HUES48 (cell line): ENCODE results near the gene AGPAT4.
A peak's percentile ranks its signal among the peaks of the same experiment; 100 is the strongest.

ENCODE experiments used
- H3K27ac ChIP-seq: one replicate; pipeline ENCODE4 v1.7.0; 2013; ENCODE audit warnings: low read depth, low read length, inconsistent platforms
- H3K27me3 ChIP-seq: 2 replicates; pipeline ENCODE4 v1.6.1; 2013; ENCODE audit warnings: mild to moderate bottlenecking, low read length; ENCODE audit not compliant: control insufficient read depth, insufficient read depth
- H3K36me3 ChIP-seq: 2 replicates; pipeline ENCODE4 v1.6.1; 2013; ENCODE audit warnings: low read length; ENCODE audit not compliant: control insufficient read depth, insufficient read depth
- H3K4me1 ChIP-seq: 2 replicates; pipeline ENCODE4 v1.6.1; 2013; ENCODE audit warnings: mild to moderate bottlenecking, low read length; ENCODE audit not compliant: control insufficient read depth, insufficient read depth
- H3K4me3 ChIP-seq: 2 replicates; pipeline ENCODE4 v1.5.1; 2013; ENCODE audit warnings: mild to moderate bottlenecking, low read depth, low read length
- H3K9ac ChIP-seq: 2 replicates; pipeline ENCODE4 v1.6.1; 2013; ENCODE audit warnings: mild to moderate bottlenecking, low read depth, low read length, moderate library complexity
- H3K9me3 ChIP-seq: 2 replicates; pipeline ENCODE4 v1.6.1; 2013; ENCODE audit warnings: low read length; ENCODE audit not compliant: control insufficient read depth, insufficient read depth

AGPAT4 gene

DNA sequence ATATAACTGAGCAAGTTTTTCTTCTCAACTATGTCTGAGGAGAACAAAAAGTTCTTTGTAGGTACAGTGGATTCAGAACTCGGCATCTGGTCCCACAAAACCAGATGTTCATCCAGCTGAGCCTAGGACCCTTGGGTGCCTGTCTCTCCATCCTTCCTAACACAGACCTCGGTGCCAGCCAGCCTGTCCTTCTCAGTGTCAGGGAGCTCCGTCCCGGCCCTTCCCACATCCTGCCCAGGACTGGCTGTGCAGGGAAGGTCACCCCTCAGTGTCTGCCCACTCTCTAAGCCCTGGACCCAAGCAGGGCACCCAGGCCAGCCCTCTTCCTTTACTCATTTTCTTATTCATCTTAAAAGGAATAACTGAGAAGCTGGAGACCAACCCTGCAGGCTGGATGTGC lies 32.0 kb upstream of the AGPAT4 start:
- Histone ChIP-seq H3K9me3 (no peaks in the 10 kb centered on the region), H3K4me3 (no peak overlapping the region), H3K27ac (no peak overlapping the region), H3K27me3 (no peaks in the 10 kb centered on the region), H3K36me3 (no peaks in the 10 kb centered on the region), H3K4me1 (no peaks in the 10 kb centered on the region), H3K9ac (no peak overlapping the region)

DNA sequence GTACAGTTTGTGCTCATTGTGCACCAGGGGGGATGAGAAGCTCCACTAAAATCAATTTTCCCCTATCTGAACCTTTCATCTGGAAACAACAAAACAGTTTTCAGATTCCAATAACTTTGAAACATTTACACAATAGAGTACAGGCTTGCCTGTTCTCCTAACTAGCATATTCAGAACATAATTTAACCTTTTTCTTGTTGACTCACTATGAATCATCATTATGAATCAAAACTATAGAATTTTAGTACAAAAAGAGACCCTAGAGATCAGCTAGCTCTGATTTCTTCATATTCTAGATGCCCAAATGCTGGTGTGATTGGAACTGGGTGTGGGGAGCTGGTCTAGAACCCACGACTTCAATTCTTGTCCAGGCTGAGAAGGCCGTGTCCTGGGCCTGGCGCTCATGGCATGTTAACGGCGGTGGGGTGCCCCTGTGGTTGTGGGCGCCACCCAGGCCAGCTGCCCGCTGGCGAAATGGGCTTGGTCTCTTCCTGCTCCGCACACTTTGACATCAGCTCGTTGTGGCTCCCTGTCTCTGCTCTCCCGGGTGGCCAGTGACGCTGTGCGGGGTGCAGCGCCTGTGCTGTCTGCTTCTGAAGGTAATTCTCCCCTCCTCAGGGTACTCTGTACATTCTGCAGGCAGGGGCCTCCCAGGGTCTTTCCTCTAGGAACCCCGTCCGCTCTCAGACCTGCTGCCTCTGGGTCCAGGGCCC lies 29.9 kb upstream of the AGPAT4 start:
- H3K27me3 ChIP-seq = no peaks in the 10 kb centered on the region
- H3K36me3 ChIP-seq = no peaks in the 10 kb centered on the region
- H3K4me3 ChIP-seq = no peak overlapping the region
- peaks cover 3% of the 10 kb centered on the region; the same call in 1 of the 2 replicates for H3K4me1 ChIP-seq
- no peak overlapping the region for H3K9ac ChIP-seq
- H3K9me3 ChIP-seq = peaks cover 1% of the 10 kb centered on the region; the same call in 1 of the 2 replicates
- H3K27ac ChIP-seq = no peak overlapping the region

DNA sequence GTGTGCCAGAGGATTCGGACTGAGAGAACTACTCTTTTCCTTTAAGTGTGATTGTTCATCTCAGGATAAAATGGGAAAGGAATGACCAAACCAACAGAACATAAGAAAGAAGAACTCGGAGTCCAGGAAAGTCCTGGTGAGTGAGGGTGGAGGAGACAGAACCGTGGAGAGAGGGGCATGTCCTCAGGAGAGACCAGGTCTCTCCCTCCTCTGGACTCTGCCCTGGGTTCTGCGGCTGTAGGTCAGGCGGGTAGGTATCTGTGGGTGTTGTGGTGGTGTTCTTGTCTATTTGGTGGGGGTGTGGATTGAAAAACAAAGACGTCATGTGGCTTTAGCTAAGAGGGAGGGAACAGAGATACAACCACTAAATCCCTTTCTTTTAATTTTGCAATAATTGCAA lies 29.1 kb upstream of the AGPAT4 start:
- Histone ChIP-seq H3K27me3 (no peaks in the 10 kb centered on the region), H3K4me3 (no peak overlapping the region), H3K4me1 (peaks cover 3% of the 10 kb centered on the region; the same call in 1 of the 2 replicates), H3K9ac (no peak overlapping the region), H3K27ac (no peak overlapping the region), H3K9me3 (peaks cover 6% of the 10 kb centered on the region), H3K36me3 (no peaks in the 10 kb centered on the region)

DNA sequence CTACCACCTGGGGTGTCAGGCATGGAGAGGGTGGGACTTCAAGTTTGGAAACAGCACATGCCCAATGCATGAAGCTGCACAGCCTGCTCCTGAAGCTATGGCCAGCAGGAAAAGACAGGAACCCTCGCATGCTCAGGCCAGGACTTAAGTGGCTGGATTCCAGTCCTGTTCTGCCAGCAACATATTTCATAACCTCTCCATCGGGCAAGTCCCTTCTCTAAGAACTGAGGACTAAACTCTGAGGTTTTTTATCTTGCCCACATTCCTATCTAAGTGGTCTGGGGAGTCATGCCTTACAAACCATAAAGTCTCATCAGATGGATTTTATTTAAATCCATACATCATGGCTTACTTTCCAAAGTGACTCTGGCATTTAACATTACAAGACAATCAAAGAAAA lies 27.5 kb upstream of the AGPAT4 start:
- Histone ChIP-seq H3K4me3 (no peak overlapping the region), H3K9me3 (peaks cover 22% of the 10 kb centered on the region), H3K36me3 (no peaks in the 10 kb centered on the region), H3K9ac (no peak overlapping the region), H3K4me1 (peaks cover 3% of the 10 kb centered on the region; the same call in 1 of the 2 replicates), H3K27ac (no peak overlapping the region), H3K27me3 (no peaks in the 10 kb centered on the region)

DNA sequence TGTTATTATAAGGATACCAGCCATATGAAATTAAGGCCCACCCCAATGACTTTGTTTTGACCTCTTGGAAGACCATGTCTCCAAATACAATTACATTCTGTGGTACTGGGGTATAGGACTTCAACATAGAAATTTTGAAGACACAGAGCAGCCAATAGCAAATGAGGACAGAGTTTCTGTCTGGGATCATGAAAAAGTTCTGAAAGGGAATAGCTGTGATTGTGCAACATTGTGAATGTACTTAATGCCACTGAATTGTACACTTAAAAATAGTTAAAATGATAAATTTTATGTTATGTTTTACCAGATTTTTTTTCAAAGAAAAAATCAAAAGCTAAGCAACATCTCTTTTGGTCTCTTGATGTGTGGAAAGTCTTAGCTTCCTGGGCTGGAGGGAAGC lies 27.0 kb upstream of the AGPAT4 start:
- Histone ChIP-seq H3K9me3 (peaks cover 27% of the 10 kb centered on the region), H3K36me3 (no peaks in the 10 kb centered on the region), H3K27ac (no peak overlapping the region), H3K27me3 (no peaks in the 10 kb centered on the region), H3K4me1 (peaks cover 3% of the 10 kb centered on the region; the same call in 1 of the 2 replicates), H3K9ac (no peak overlapping the region), H3K4me3 (no peak overlapping the region)

DNA sequence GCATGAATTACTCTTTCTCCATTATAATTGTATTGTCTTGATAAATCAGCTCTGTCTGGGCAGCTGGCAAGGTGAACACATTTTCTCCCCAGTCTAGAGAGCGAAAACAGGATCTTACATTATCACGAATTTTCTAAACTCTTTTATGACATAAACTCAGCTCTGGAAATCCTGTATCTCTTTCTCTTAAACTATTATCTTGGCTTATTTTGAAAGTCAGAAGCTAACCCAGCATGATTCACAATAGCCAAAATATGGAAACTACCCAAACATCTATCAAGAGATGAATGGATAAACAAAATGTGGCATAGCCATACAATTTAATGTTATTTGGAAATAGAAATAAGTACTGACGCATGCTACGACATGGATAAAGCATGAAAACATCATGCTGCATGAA lies 25.9 kb upstream of the AGPAT4 start:
- no peaks in the 10 kb centered on the region for H3K27me3 ChIP-seq
- H3K4me3 ChIP-seq = no peak overlapping the region
- no peak overlapping the region for H3K27ac ChIP-seq
- no peaks in the 10 kb centered on the region for H3K36me3 ChIP-seq
- H3K9me3 ChIP-seq = peaks cover 38% of the 10 kb centered on the region
- H3K4me1 ChIP-seq = peaks cover 3% of the 10 kb centered on the region; the same call in 1 of the 2 replicates
- H3K9ac ChIP-seq = no peak overlapping the region

DNA sequence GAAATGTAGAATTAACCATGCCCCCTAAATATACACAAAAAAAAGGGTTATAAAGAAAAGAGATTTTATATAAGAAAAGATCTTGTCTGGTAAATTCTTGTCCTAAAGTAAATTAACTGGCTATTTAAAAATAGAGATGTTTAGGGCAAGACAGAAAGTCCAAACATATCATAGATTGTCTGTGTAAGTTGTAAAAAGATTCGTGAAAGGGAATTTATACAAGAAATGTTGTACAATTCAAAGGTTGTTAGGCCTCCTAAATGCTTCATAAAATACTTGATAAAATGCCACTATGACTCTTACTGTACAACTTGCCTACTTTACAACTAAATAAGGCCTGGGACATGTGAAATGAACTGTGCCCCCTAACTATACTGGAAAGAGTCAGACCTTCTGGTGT lies 21.9 kb upstream of the AGPAT4 start:
- H3K4me1 ChIP-seq = peaks cover 31% of the 10 kb centered on the region
- H3K9ac ChIP-seq = no peak overlapping the region
- no peak overlapping the region for H3K27ac ChIP-seq
- H3K4me3 ChIP-seq = no peak overlapping the region
- H3K36me3 ChIP-seq = no peaks in the 10 kb centered on the region
- H3K27me3 ChIP-seq = no peaks in the 10 kb centered on the region
- H3K9me3 ChIP-seq = peaks cover 40% of the 10 kb centered on the region

DNA sequence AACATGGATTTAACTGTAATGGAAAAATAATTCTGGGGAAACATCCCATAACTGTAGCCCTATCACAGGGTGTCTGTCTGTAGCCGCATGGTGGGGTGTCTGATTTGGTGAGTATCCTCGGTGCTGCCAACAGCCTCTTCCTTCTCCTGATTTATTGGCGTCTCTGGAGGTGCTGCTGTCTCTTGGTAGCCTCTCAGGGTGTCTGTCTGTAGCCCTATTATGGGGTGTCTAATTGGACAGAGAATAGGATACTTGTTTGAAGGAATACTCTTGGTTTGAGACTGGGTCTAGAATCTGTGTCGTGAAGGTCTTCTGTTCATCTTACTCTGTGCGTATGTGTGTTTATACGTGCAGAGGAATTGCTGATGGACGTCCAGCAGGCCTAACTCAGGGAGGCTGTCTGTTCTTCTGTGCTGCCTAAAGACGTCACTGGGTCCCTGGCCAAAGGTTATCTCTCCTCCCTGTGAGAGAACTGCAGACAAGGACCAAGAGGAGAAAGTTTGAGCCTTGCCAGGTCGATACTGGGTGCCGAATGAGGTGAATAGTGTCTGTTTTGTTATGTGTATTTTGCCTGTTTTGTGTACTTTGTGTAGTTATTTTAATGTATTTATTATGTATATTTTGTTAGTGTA lies 18.9 kb upstream of the AGPAT4 start:
- Histone ChIP-seq H3K4me1 (peaks cover 28% of the 10 kb centered on the region), H3K9me3 (peaks cover 32% of the 10 kb centered on the region), H3K36me3 (no peaks in the 10 kb centered on the region), H3K9ac (no peak overlapping the region), H3K4me3 (0 out of 2 replicates have a peak overlapping the region, but pooled peaks have one; percentile 28), H3K27ac (peak overlapping the region; percentile 53), H3K27me3 (no peaks in the 10 kb centered on the region)

DNA sequence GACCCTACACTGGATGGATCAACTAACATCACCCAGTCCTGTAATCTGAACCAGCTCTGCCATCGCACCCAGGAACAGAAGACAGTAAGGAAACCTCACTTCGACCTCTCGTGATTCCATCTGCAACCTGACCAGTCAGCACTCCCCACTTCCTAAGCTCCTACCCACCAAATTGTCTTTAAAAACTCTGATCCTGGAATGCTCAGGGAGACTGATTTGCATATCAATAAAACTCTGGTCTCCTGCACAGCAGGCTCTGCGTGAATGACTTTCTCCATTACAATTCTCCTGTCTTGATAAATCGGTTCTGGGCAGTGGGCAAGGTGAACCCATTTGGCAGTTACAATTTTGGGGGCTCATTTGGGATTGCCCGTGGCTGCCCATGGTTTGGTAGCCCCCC lies 18.3 kb upstream of the AGPAT4 start:
- Histone ChIP-seq H3K27ac (peak overlapping the region; percentile 53), H3K9me3 (peaks cover 27% of the 10 kb centered on the region), H3K36me3 (no peaks in the 10 kb centered on the region), H3K27me3 (no peaks in the 10 kb centered on the region), H3K4me1 (peaks cover 28% of the 10 kb centered on the region), H3K4me3 (0 out of 2 replicates have a peak overlapping the region, but pooled peaks have one; percentile 28), H3K9ac (no peak overlapping the region)

DNA sequence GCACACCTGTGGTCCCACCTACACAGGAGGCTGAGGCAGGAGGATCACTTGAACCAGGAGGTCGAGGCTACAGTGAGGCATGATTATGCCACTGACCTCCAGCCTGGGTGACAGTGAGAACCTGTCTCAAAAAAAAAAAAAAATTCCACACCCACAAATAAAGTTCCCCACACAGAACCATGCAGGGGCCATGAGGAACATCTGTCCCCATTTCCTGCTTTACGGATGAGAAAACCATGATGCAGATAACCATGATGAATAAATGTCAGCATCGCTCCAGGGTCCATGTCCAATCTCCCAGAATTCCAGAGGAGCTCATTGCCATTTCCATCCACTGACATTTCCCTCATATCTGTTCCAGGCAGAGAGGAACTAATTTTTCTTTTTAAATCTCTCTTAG lies 16.9 kb upstream of the AGPAT4 start:
- H3K27ac ChIP-seq = no peak overlapping the region
- H3K27me3 ChIP-seq = no peaks in the 10 kb centered on the region
- H3K9ac ChIP-seq = no peak overlapping the region
- H3K4me3 ChIP-seq = no peak overlapping the region
- no peaks in the 10 kb centered on the region for H3K36me3 ChIP-seq
- H3K9me3 ChIP-seq = peaks cover 13% of the 10 kb centered on the region
- peaks cover 28% of the 10 kb centered on the region for H3K4me1 ChIP-seq

DNA sequence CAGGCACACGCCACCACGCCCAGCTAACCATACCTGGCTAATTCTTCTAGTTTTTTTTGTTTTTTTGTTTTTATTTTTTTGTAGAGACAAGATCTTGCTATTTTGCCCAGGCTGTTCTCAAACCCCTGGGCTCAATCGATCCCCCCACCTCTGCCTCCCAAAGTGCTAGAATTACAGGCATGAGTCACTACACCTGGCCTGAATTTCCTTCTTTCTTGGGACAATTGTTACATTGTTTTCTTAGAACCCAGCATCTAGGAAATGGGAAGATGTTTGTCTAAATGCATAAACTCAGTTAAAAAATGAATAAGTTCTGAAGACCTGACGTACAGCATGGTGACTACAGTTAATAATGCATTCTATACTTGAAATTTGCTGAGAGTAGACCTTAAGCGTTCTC lies 10.8 kb upstream of the AGPAT4 start:
- H3K27me3 ChIP-seq = no peaks in the 10 kb centered on the region
- H3K36me3 ChIP-seq = no peaks in the 10 kb centered on the region
- H3K9ac ChIP-seq = no peak overlapping the region
- no peak overlapping the region for H3K27ac ChIP-seq
- H3K9me3 ChIP-seq = no peaks in the 10 kb centered on the region
- H3K4me3 ChIP-seq = no peak overlapping the region
- no peaks in the 10 kb centered on the region for H3K4me1 ChIP-seq
